NT2/D1 (cell line): Measurements from ENCODE around the gene CHEK1.
"Not testable (repeated sequence)": the region's sequence is repeated elsewhere in the genome, so short reads cannot be mapped to it uniquely, and the experiment has no call there.

Experiments used
- DNase-seq: peaks from one replicate; pipeline ENCODE4 v3.0.0-alpha.2; 2011; ENCODE audit warnings: low read depth, low spot score
- H3K27me3 ChIP-seq: 2 replicates; pipeline ENCODE4 v1.6.0; 2011; ENCODE audit warnings: mild to moderate bottlenecking; ENCODE audit not compliant: insufficient read length, insufficient read depth
- H3K36me3 ChIP-seq: 2 replicates; pipeline ENCODE4 v1.6.1; 2011; ENCODE audit warnings: mild to moderate bottlenecking, low read length, mixed read lengths; ENCODE audit not compliant: insufficient read depth, insufficient read length
- H3K4me1 ChIP-seq: 2 replicates; pipeline ENCODE4 v1.5.1; 2011; ENCODE audit not compliant: insufficient read depth, insufficient read length
- H3K4me3 ChIP-seq: 2 replicates; pipeline ENCODE4 v1.5.1; 2011; ENCODE audit warnings: low read depth; ENCODE audit not compliant: insufficient read length
- H3K9ac ChIP-seq: 2 replicates; pipeline ENCODE4 v1.6.0; 2011; ENCODE audit warnings: low read depth; ENCODE audit not compliant: insufficient read length
- H3K9me3 ChIP-seq: 2 replicates; pipeline ENCODE4 v1.5.1; 2011; ENCODE audit warnings: mild to moderate bottlenecking, low read length; ENCODE audit not compliant: insufficient read depth
- SUZ12 ChIP-seq: IDR thresholded peaks from 2 replicates; pipeline ENCODE4 v1.6.1; 2011; ENCODE audit not compliant: insufficient read length, insufficient read depth; ENCODE audit errors: extremely low read depth
- YY1 ChIP-seq: IDR thresholded peaks from 2 replicates; pipeline ENCODE4 v1.6.1; 2011; ENCODE audit not compliant: insufficient read length, insufficient read depth
- ZNF274 ChIP-seq: IDR thresholded peaks from 2 replicates; pipeline ENCODE4 v1.6.1; 2011; ENCODE audit warnings: mild to moderate bottlenecking, low read depth, low read length

CHEK1 gene

DNA sequence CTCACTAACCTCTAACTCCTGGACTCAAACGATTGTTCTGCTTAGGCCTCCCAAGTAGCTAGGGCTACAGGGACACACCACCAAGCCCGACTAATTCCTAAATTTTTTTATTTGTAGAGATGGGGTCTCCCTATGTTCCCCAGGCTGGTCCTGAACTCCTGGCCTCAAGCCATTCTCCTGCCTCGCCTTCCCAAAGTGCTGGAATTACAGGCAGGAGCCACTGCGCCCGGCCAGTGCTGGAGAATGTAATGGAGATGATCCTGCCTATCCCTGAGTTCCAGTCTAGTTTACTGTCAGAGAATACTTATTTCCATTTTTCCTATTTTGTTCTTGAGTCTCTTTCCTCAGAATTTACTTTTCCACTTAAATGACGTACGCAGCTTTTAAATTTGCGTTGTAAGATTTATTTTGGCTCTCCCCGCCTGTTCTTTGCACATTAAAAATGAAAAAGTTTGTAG, at the start of gene CHEK1:
TSS of gene CHEK1 (plus strand) at position 408 of the 458 bp plus-strand sequence. CDS start 1,606 bp downstream, outside the sequence.
- no peak for TF ChIP-seq ZNF274
- no peak for TF ChIP-seq YY1
- no peak for TF ChIP-seq SUZ12
- Histone ChIP-seq H3K4me3 (peak within 1 kb of the TSS; percentile 59), H3K9ac (peak within 1 kb of the TSS; percentile 96), H3K27me3 (no peaks in the 10 kb centered on the region), H3K4me1 (no peaks in the 10 kb centered on the region), H3K9me3 (no peaks in the 10 kb centered on the region), H3K36me3 (peaks cover 56% of the 10 kb centered on the region)
- DNase-seq, result no peak

DNA sequence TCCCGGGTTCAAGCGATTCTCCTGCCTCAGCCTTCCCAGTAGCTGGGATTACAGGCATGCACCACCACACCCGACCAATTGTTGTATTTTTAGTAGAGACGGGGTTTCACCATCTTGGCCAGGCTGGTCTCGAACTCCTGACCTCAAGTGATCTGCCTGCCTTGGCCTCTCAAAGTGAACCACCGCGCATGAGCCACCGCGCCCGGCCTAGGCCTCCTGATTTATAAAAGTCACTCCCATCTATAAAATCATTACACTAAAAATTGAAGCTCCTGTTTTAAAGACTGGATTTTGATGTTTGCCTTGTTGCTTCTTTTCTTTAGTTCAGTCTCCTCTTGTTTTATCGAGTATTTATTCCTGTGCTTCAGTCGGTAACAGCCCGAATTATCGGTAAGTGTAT, 47.8 kb upstream of the CHEK1 start:
- H3K27me3 ChIP-seq, H3K9me3 ChIP-seq, H3K4me1 ChIP-seq, H3K4me3 ChIP-seq, DNase-seq, H3K9ac ChIP-seq: not testable (repeated sequence)
- H3K36me3 ChIP-seq, result peaks cover 78% of the 10 kb centered on the region

DNA sequence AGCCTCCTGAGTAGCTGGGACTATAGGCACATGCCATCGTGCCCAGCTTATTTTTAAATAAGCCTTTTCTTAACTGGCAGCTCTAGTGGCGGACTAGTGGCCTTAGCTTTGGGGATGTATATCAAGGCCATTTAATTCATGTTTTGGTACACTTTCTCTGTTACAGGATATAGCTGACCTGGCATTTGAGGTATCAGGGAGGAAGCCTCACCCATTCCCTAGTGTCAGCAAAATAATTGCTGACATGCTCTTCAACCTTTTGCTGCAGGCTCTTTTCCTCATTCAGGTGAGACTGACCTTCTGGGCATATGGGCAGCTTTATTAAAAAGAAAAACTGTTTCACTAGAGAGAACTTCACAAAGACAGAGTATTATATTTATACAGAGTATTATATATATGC, 46.2 kb upstream of the CHEK1 start:
- no peak overlapping the region for H3K4me3 ChIP-seq
- H3K9me3 ChIP-seq, result no peaks in the 10 kb centered on the region
- TF ChIP-seq ZNF274 (no peak), YY1 (no peak), SUZ12 (no peak)
- no peak for DNase-seq
- no peaks in the 10 kb centered on the region for H3K4me1 ChIP-seq
- no peak overlapping the region for H3K9ac ChIP-seq
- peaks cover 76% of the 10 kb centered on the region for H3K36me3 ChIP-seq
- H3K27me3 ChIP-seq, result no peaks in the 10 kb centered on the region

DNA sequence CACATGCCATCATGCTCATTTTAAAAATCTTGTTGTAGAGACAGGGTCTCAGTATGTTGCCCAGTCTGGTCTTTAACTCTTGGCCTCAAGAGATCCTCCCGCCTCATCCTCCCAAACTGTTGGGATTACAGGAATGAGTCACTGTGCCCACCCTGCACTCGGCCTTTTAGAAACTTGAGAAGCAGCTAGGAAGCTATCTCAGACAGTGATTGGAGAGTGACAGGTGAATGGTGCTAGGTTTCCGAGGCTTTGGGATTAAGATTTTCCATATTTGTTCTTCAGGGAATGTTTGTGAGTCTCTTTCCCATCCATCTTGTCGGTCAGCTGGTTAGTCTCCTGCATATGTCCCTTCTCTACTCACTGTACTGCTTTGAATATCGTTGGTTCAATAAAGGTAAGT, 45.2 kb upstream of the CHEK1 start:
- peaks cover 75% of the 10 kb centered on the region for H3K36me3 ChIP-seq
- TF ChIP-seq YY1 (no peak), ZNF274 (no peak), SUZ12 (no peak)

DNA sequence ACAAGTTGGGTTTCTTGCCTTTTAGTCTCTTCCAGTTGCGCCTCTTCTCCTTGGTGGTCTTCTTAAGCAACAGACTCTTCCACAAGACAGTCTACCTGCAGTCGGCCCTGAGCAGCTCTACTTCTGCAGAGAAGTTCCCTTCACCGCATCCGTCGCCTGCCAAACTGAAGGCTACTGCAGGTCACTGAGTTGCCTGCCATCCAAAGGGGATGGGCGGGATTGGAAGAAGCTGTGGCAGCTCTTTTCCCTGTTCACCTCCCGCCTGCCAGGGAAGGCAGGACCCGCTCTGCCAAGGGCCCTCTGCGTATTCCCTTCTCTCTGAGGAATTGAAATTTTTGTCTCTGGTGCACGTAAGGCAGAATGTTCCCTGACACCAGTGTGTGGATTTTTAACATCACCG, 41.5 kb upstream of the CHEK1 start:
- H3K4me1 ChIP-seq, result no peaks in the 10 kb centered on the region
- TF ChIP-seq SUZ12, result no peak
- no peak for TF ChIP-seq YY1
- TF ChIP-seq ZNF274, result no peak
- no peaks in the 10 kb centered on the region for H3K27me3 ChIP-seq
- no peak overlapping the region for H3K4me3 ChIP-seq
- H3K9me3 ChIP-seq, result no peaks in the 10 kb centered on the region
- H3K36me3 ChIP-seq, result peaks cover 42% of the 10 kb centered on the region
- no peak for DNase-seq
- no peak overlapping the region for H3K9ac ChIP-seq

More for the DNA sequence above, 45.2 kb upstream of the CHEK1 start:
- H3K9me3 ChIP-seq, result no peaks in the 10 kb centered on the region
- no peak for DNase-seq
- no peaks in the 10 kb centered on the region for H3K4me1 ChIP-seq
- H3K4me3 ChIP-seq, result no peak overlapping the region
- H3K9ac ChIP-seq, result no peak overlapping the region
- H3K27me3 ChIP-seq, result no peaks in the 10 kb centered on the region

DNA sequence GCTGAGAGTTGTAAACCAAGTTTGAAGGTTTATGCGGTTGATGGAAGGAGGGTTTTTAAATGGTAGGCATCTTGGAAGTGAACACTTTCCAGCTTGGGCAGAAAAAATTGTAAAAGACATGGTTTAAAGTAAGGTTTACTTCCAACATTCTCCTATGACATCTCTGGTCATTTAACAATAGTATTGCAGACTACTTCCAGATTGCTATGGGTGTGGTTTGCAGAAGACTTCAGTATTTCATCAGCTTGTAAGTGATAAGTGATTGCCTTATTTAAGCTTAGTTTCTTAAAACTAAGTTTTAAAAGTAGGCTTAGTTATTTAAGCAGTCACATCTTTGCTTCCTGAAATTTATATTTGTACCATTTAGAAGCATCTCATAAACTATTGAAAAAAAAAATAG, 39.5 kb upstream of the CHEK1 start:
- Histone ChIP-seq H3K4me1 (no peaks in the 10 kb centered on the region), H3K4me3 (no peak overlapping the region), H3K9me3 (no peaks in the 10 kb centered on the region), H3K9ac (no peak overlapping the region), H3K36me3 (peaks cover 28% of the 10 kb centered on the region), H3K27me3 (no peaks in the 10 kb centered on the region)
- no peak for TF ChIP-seq ZNF274
- no peak for TF ChIP-seq SUZ12
- TF ChIP-seq YY1, result no peak
- DNase-seq, result no peak

DNA sequence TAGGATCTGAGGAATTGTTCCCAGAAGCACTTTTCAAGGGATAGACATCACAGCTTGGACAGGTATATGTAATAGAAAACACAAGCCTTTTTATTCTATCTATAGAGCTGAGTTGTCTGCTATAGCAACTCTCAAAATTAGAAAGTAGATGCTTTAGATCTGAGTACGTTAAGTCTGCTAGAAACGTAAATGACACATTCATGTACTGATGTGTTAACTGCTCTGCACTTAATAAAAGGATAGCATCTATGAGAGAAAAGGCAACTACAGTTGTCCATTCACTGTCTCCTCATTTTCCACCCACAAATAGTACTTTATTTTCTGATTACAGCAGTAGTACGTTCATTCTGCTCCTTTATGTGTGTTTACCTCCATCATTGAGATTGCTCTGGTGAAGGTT, 38.3 kb upstream of the CHEK1 start:
- Histone ChIP-seq H3K27me3 (no peaks in the 10 kb centered on the region), H3K9me3 (no peaks in the 10 kb centered on the region), H3K4me1 (no peaks in the 10 kb centered on the region), H3K9ac (no peak overlapping the region), H3K4me3 (no peak overlapping the region), H3K36me3 (peaks cover 24% of the 10 kb centered on the region)
- TF ChIP-seq SUZ12 (no peak), ZNF274 (no peak), YY1 (no peak)
- DNase-seq, result no peak

DNA sequence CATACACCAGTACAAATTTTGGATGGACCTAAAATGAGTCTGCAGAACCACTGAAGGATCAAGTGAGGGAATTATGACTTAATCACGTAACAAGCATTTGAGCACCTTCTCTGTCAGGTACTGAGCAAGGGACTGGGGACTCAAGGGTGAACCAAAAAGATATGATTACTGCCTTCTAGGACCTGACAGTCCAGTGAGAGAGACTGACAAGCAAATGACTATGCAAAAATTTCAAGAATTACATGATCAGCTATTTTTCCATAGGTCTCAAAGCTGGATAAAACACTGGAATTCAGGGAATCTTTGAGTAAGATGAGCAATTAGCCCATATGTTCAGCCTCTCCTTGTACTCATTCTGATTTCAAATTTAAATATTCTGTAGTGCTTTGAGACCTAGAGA, 37.5 kb upstream of the CHEK1 start:
- DNase-seq, result no peak
- no peaks in the 10 kb centered on the region for H3K9me3 ChIP-seq
- no peak overlapping the region for H3K9ac ChIP-seq
- H3K4me3 ChIP-seq, result no peak overlapping the region
- H3K27me3 ChIP-seq, result no peaks in the 10 kb centered on the region
- TF ChIP-seq YY1 (no peak), SUZ12 (no peak), ZNF274 (no peak)
- H3K36me3 ChIP-seq, result peaks cover 18% of the 10 kb centered on the region
- no peaks in the 10 kb centered on the region for H3K4me1 ChIP-seq
